PFSK-1 (cell line): ENCODE results near the gene SLC38A10.

Source experiments
- FOXP2 ChIP-seq: optimal IDR thresholded peaks from 2 replicates; pipeline ENCODE3; 2011; ENCODE audit warnings: borderline replicate concordance, control low read depth, inconsistent platforms; ENCODE audit not compliant: insufficient read depth; ENCODE audit errors: extremely low read length, extremely low read depth
- POLR2AphosphoS5 ChIP-seq: IDR thresholded peaks from 2 replicates; pipeline ENCODE4 v1.6.1; 2012; ENCODE audit warnings: low read depth, mild to moderate bottlenecking, control low read depth, low read length, moderate library complexity
- REST ChIP-seq, 2 experiments: IDR thresholded peaks; 2 replicates each; pipeline versions ENCODE4 v1.6.1 to v1.8.0; 2011 to 2012; ENCODE audit warnings: low read depth in 2 of 2, low read length in 2 of 2, control low read depth in 1 of 2, inconsistent platforms in 1 of 2, mild to moderate bottlenecking in 1 of 2, moderate library complexity in 1 of 2; ENCODE audit not compliant: insufficient read depth in 1 of 2
- SIN3A ChIP-seq: IDR thresholded peaks from 2 replicates; pipeline ENCODE4 v1.6.1; 2012; ENCODE audit warnings: mild to moderate bottlenecking, low read length, moderate library complexity, borderline replicate concordance; ENCODE audit not compliant: insufficient read depth
- TAF1 ChIP-seq: IDR thresholded peaks from 2 replicates; pipeline ENCODE4 v1.6.1; 2012; ENCODE audit warnings: low read length, control low read depth, borderline replicate concordance; ENCODE audit not compliant: insufficient read depth

SLC38A10 gene

GRCh38 chr17:81247339-81247990 is 47.6 kb downstream of the SLC38A10 start:
- no peak for TF ChIP-seq REST (IDR thresholded peaks at IDR 0.05; ENCODE audit: insufficient read depth in 1 of 2, low read depth in 2 of 2, low read length in 2 of 2)
- no peak for TF ChIP-seq POLR2AphosphoS5
- no peak for TF ChIP-seq TAF1
- no peak for TF ChIP-seq SIN3A
- no peak for TF ChIP-seq FOXP2

- TF ChIP-seq SIN3A: no peak
- TF ChIP-seq FOXP2: no peak
- TF ChIP-seq REST (IDR thresholded peaks at IDR 0.05; ENCODE audit: insufficient read depth in 1 of 2, low read depth in 2 of 2, low read length in 2 of 2): no peak
- TF ChIP-seq POLR2AphosphoS5: no peak
- no peak for TF ChIP-seq TAF1
These were observed 48.3 kb downstream of the SLC38A10 start for GRCh38 chr17:81246679-81247338.

GRCh38 chr17:81246343-81246670 is 48.8 kb downstream of the SLC38A10 start:
- TF ChIP-seq FOXP2: no peak
- TF ChIP-seq TAF1: no peak

GRCh38 chr17:81245665-81246342 is 49.3 kb downstream of the SLC38A10 start:
- TF ChIP-seq POLR2AphosphoS5 (0 out of 2 replicates have a peak, but pooled peaks have one; percentile 5), FOXP2 (no peak)

- TF ChIP-seq FOXP2 (no peak), SIN3A (no peak), POLR2AphosphoS5 (peak; percentile 2; the same call in 1 of the 2 replicates), REST (IDR thresholded peaks at IDR 0.05; ENCODE audit: insufficient read depth in 1 of 2, low read depth in 2 of 2, low read length in 2 of 2) (no peak)
These were observed 50.0 kb downstream of the SLC38A10 start for GRCh38 chr17:81245024-81245664.

- TF ChIP-seq REST (IDR thresholded peaks at IDR 0.05; ENCODE audit: insufficient read depth in 1 of 2, low read depth in 2 of 2, low read length in 2 of 2): no peak
- TF ChIP-seq TAF1: no peak
- TF ChIP-seq POLR2AphosphoS5: 0 out of 2 replicates have a peak, but pooled peaks have one; percentile 12
- no peak for TF ChIP-seq SIN3A
- peak; percentile 40 for TF ChIP-seq FOXP2
These were observed 50.6 kb downstream of the SLC38A10 start for GRCh38 chr17:81244358-81245023.
